H1 (cell line): ENCODE results near the gene CYB561D2. TPM values are rescaled to one million over a fixed set of nuclear protein-coding genes. Genes with fewer than 3 reads are reported as not detected.

Experiments
- CTCF ChIA-PET: fragments of 300-600 bp; sonication (Branson Sonifier 250); formaldehyde crosslinking; loops from one replicate; lab custom pipeline; 2021; ENCODE audit not compliant: partially characterized antibody; lab: Charles Lee
- POLR2A ChIA-PET: fragments of 300-600 bp; sonication (Branson Sonifier 250); formaldehyde crosslinking; loops from one replicate; lab custom pipeline; 2021; ENCODE audit warnings: inconsistent platforms; ENCODE audit not compliant: partially characterized antibody; lab: Charles Lee
- DNase-seq, 2 experiments: peaks; one replicate each; pipeline versions ENCODE4 v3.0.0 to v3.0.0-alpha.2; 2010 to 2022; ENCODE audit warnings: low spot score in 2 of 2, low read depth in 1 of 2, mixed read lengths in 1 of 2
- FAIRE-seq: peaks from 2 replicates; lab custom pipeline; 2011; peaks lifted over from hg19 to GRCh38; lab: Jason Lieb, UNC
- H2AFZ ChIP-seq: 2 replicates; pipeline ENCODE4 v1.8.1; 2012; ENCODE audit warnings: low read length, inconsistent platforms
- H2AK5ac ChIP-seq: 2 replicates; pipeline ENCODE4 v1.6.1; 2013; ENCODE audit warnings: low read depth, low read length
- H2BK120ac ChIP-seq: replicated peaks from 2 replicates; pipeline ENCODE3; 2013; ENCODE audit warnings: low read depth, low read length, inconsistent platforms
- H2BK12ac ChIP-seq: 2 replicates; pipeline ENCODE4 v1.6.1; 2013; ENCODE audit warnings: low read depth, low read length
- H2BK15ac ChIP-seq: 2 replicates; pipeline ENCODE4 v1.6.1; 2013; ENCODE audit warnings: low read length
- H2BK20ac ChIP-seq: 2 replicates; pipeline ENCODE4 v1.6.1; 2013; ENCODE audit warnings: low read length
- H2BK5ac ChIP-seq: 2 replicates; pipeline ENCODE4 v1.6.1; 2013; ENCODE audit warnings: low read depth, low read length
- H3K14ac ChIP-seq: 2 replicates; pipeline ENCODE4 v1.6.1; 2013; ENCODE audit warnings: inconsistent platforms; ENCODE audit not compliant: insufficient read length
- H3K18ac ChIP-seq: 2 replicates; pipeline ENCODE4 v1.6.1; 2013; ENCODE audit warnings: low read length; ENCODE audit errors: extremely low read depth
- H3K23ac ChIP-seq: 2 replicates; pipeline ENCODE4 v1.6.1; 2013; ENCODE audit warnings: inconsistent platforms; ENCODE audit not compliant: insufficient read length
- H3K23me2 ChIP-seq: 2 replicates; pipeline ENCODE4 v1.6.1; 2013; ENCODE audit warnings: low read depth, low read length
- H3K27ac ChIP-seq: 2 replicates; pipeline ENCODE4 v1.6.1; 2011; ENCODE audit warnings: low read depth, low read length, inconsistent platforms
- H3K27me3 ChIP-seq, 4 experiments: replicated peaks in 1 of 4; 1 replicate in 1 of 4; 2 replicates in 3 of 4; pipeline versions ENCODE4 v1.6.1 to v1.8.1; 2011 to 2013; ENCODE audit warnings: low read length in 3 of 4, mild to moderate bottlenecking in 3 of 4, inconsistent platforms in 2 of 4, mixed read lengths in 2 of 4, moderate library complexity in 1 of 4; ENCODE audit not compliant: control insufficient read depth in 3 of 4, insufficient read depth in 3 of 4; ENCODE audit errors: extremely low read depth in 1 of 4
- H3K36me3 ChIP-seq, 4 experiments: 2 replicates each; pipeline versions ENCODE4 v1.6.1 to v1.8.1; 2011 to 2013; ENCODE audit warnings: mild to moderate bottlenecking in 4 of 4, low read length in 3 of 4, moderate library complexity in 2 of 4, control low read depth in 1 of 4, inconsistent platforms in 1 of 4; ENCODE audit not compliant: insufficient read depth in 4 of 4, control insufficient read depth in 2 of 4
- H3K4ac ChIP-seq: replicated peaks from 2 replicates; pipeline ENCODE3; 2013; ENCODE audit warnings: low read length, low read depth, mixed read lengths, inconsistent platforms; ENCODE audit not compliant: insufficient read length
- H3K4me1 ChIP-seq, 4 experiments: replicated peaks in 1 of 4; 1 replicate in 1 of 4; 2 replicates in 3 of 4; pipeline versions ENCODE4 v1.6.1 to v1.8.1; 2011 to 2013; ENCODE audit warnings: low read length in 3 of 4, inconsistent platforms in 2 of 4, mixed read lengths in 1 of 4; ENCODE audit not compliant: insufficient read depth in 4 of 4, control insufficient read depth in 3 of 4
- H3K4me2 ChIP-seq, 2 experiments: 2 replicates each; pipeline versions ENCODE4 v1.6.1 to v1.8.1; 2011 to 2013; ENCODE audit warnings: low read depth in 2 of 2, low read length in 2 of 2, control low read depth in 1 of 2, inconsistent platforms in 1 of 2, mild to moderate bottlenecking in 1 of 2; ENCODE audit not compliant: insufficient read depth in 1 of 2
- H3K4me3 ChIP-seq, 4 experiments: fragments of 200-600, 300-600 bp in 1 of 4; sonication (generic), shearing (Covaris generic), sonication (Bioruptor Twin) in 1 of 4; 2 replicates each; pipeline versions ENCODE4 v1.5.1 to v1.8.1; 2011 to 2016; ENCODE audit warnings: low read length in 4 of 4, low read depth in 3 of 4, control low read depth in 2 of 4, inconsistent platforms in 2 of 4, mild to moderate bottlenecking in 2 of 4, mixed read lengths in 1 of 4, moderate library complexity in 1 of 4; ENCODE audit not compliant: insufficient read depth in 2 of 4; ENCODE audit errors: extremely low read depth in 1 of 4
- H3K56ac ChIP-seq: replicated peaks from 2 replicates; pipeline ENCODE3; 2013; ENCODE audit warnings: low read depth, mild to moderate bottlenecking, mixed read lengths, low read length, inconsistent platforms; ENCODE audit not compliant: insufficient read length
- H3K79me1 ChIP-seq: 2 replicates; pipeline ENCODE4 v1.6.1; 2013; ENCODE audit warnings: low read depth, low read length, control low read depth
- H3K79me2 ChIP-seq, 2 experiments: 2 replicates each; pipeline versions ENCODE4 v1.6.1 to v1.8.1; 2012 to 2013; ENCODE audit warnings: low read length in 2 of 2, mild to moderate bottlenecking in 2 of 2, inconsistent platforms in 1 of 2; ENCODE audit not compliant: insufficient read depth in 2 of 2, control insufficient read depth in 1 of 2
- H3K9ac ChIP-seq, 4 experiments: replicated peaks in 1 of 4; 1 replicate in 1 of 4; 2 replicates in 3 of 4; pipeline versions ENCODE4 v1.6.1 to v1.8.1; 2011 to 2013; ENCODE audit warnings: low read depth in 3 of 4, low read length in 3 of 4, control low read depth in 2 of 4, mild to moderate bottlenecking in 2 of 4, moderate library complexity in 2 of 4, inconsistent platforms in 1 of 4; ENCODE audit errors: extremely low read depth in 1 of 4
- H3K9me3 ChIP-seq, 2 experiments: 2 replicates each; pipeline versions ENCODE4 v1.6.1 to v1.8.1; 2012 to 2013; ENCODE audit warnings: mild to moderate bottlenecking in 2 of 2, moderate library complexity in 2 of 2, control low read depth in 1 of 2, inconsistent platforms in 1 of 2, low read depth in 1 of 2, low read length in 1 of 2, mixed read lengths in 1 of 2; ENCODE audit not compliant: insufficient read depth in 2 of 2
- H4K20me1 ChIP-seq, 2 experiments: replicated peaks in 1 of 2; 2 replicates each; pipeline versions ENCODE3 to v1.8.1; 2011 to 2013; ENCODE audit warnings: inconsistent platforms in 2 of 2, low read length in 2 of 2, mild to moderate bottlenecking in 1 of 2; ENCODE audit not compliant: insufficient read depth in 2 of 2, control insufficient read depth in 1 of 2
- H4K5ac ChIP-seq: 2 replicates; pipeline ENCODE4 v1.6.1; 2013; ENCODE audit warnings: low read length, low read depth, mixed read lengths, inconsistent platforms; ENCODE audit not compliant: insufficient read length
- H4K8ac ChIP-seq: 2 replicates; pipeline ENCODE4 v1.8.0; 2013; ENCODE audit warnings: mild to moderate bottlenecking, moderate library complexity, low read length, inconsistent platforms; ENCODE audit not compliant: insufficient read depth; ENCODE audit errors: extremely low read depth
- H4K91ac ChIP-seq: replicated peaks from 2 replicates; pipeline ENCODE3; 2013; ENCODE audit warnings: low read length, mixed read lengths, inconsistent platforms; ENCODE audit not compliant: insufficient read length
- CHD1 ChIP-seq: IDR thresholded peaks from 2 replicates; pipeline ENCODE4 v1.6.1; 2012; ENCODE audit warnings: low read depth, low read length, improper control_type of control experiment
- CREB1 ChIP-seq: IDR thresholded peaks from 2 replicates; pipeline ENCODE4 v1.6.1; 2012; ENCODE audit warnings: inconsistent platforms
- EP300 ChIP-seq, 2 experiments: IDR thresholded peaks; 1 replicate in 1 of 2; 2 replicates in 1 of 2; pipeline ENCODE4 v1.6.1; 2011 to 2012; ENCODE audit warnings: low read depth in 2 of 2, low read length in 2 of 2, mild to moderate bottlenecking in 2 of 2, borderline replicate concordance in 1 of 2, inconsistent platforms in 1 of 2, moderate library complexity in 1 of 2
- EZH2 ChIP-seq: fragments of 200-600 bp; sonication (generic); IDR thresholded peaks from 2 replicates; pipeline ENCODE4 v1.7.1; 2012; ENCODE audit warnings: low read depth, mild to moderate bottlenecking, moderate library complexity, low read length, inconsistent platforms; ENCODE audit not compliant: severe bottlenecking
- PHF8 ChIP-seq: fragments of 200-600 bp; sonication (generic); conservative IDR thresholded peaks from 2 replicates; pipeline ENCODE4 v1.7.1; 2012; ENCODE audit warnings: low read depth, mild to moderate bottlenecking, inconsistent platforms, low read length, moderate library complexity
- POLR2AphosphoS5 ChIP-seq: IDR thresholded peaks from 2 replicates; pipeline ENCODE4 v1.6.1; 2011; ENCODE audit warnings: low read depth, low read length
- SUZ12 ChIP-seq: fragments of 200-600 bp; sonication (generic); IDR thresholded peaks from 2 replicates; pipeline ENCODE4 v1.6.1; 2012; ENCODE audit warnings: mild to moderate bottlenecking, inconsistent platforms, low read length, moderate library complexity, mixed read lengths
- WGBS, 2 experiments: shearing (Covaris generic) in 1 of 2; methylation state at CpG; one replicate each; pipeline versions ENCODE4 v1.1.6 to v1.1.7; 2013 to 2015; ENCODE audit warnings: low lambda C conversion rate in 2 of 2, mixed read lengths in 2 of 2, inconsistent platforms in 1 of 2, low coverage in 1 of 2, missing lambda C conversion rate in 1 of 2; ENCODE audit not compliant: insufficient replicate concordance in 2 of 2, insufficient coverage in 1 of 2, insufficient read length in 1 of 2; ENCODE audit errors: extremely low coverage in 1 of 2, missing lambda C conversion rate in 1 of 2; 5-methylcytosine and 5-hydroxymethylcytosine counted together
- polyA plus RNA-seq, 7 experiments: library from polyadenylated mRNA; depleted of rRNA in 3 of 7; stranded (reverse) in 5 of 7; unstranded in 2 of 7; fragments of >200 nt in 5 of 7; fragments of 200-250 nt in 2 of 7; gene quantifications; 1 replicate in 5 of 7; 2 replicates in 1 of 7; 4 replicates in 1 of 7; pipeline versions ENCODE4 v1.2.1 to v1.2.3, GENCODE V29; 2011 to 2013; ENCODE audit warnings: missing spikeins in 2 of 7, mixed read lengths in 2 of 7
- total RNA-seq: library from RNA; stranded (reverse); fragmentation: NEBNext Ultra II Directional; extraction: Animal tissue kit (Norgen Biotek cat#: 25700); gene quantifications from 2 replicates; pipeline ENCODE4 v1.2.1, GENCODE V29; 2021

Gene CYB561D2
- total and polyA plus RNA-seq, 2 of the 8 experiments (the other 6 are each of a cell fraction or from before 2014, with no cell fraction given), result 9.8 to 34.0 TPM

DNA sequence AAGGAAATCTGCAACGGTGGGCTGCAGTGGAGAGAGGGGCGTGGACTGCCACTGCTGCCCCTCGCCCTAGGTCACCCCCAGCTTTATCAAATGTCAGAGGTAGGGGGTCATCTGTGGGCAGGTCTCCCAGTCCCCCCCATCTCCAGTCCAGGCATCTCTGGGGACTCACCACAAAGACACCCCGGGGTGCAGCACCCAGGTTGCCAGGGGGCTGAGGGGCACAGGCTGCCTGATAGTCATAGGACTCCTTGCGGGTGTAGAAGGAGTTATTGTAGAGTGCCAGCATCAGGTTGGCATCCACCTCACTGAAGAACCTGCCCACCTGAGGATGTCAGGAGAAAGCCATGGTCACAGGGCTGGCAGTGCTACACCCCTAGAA is 15.2 kb downstream of the CYB561D2 start:
- Histone ChIP-seq H4K8ac (no peak overlapping the region), H2BK12ac (no peak overlapping the region), H4K20me1 (peaks cover 0 to 2% of the 10 kb centered on the region in 2 experiments), H2BK5ac (no peak overlapping the region), H2BK20ac (no peak overlapping the region), H3K36me3 (no peaks in the 10 kb centered on the region), H3K4ac (no peak overlapping the region), H3K4me3 (peak overlapping the region; percentile 48 to 68 (median 59)), H2AFZ (no peak overlapping the region), H3K18ac (no peak overlapping the region), H3K9me3 (no peaks in the 10 kb centered on the region), H4K5ac (no peak overlapping the region), H3K14ac (no peak overlapping the region), H3K79me2 (no peaks in the 10 kb centered on the region), H3K4me2 (peak overlapping the region; percentile 76 to 91), H4K91ac (no peak overlapping the region), H2AK5ac (no peak overlapping the region), H2BK120ac (no peak overlapping the region), H3K79me1 (0 out of 2 replicates have a peak, but pooled peaks cover 2% of the 10 kb centered on the region), H3K9ac (peak overlapping the region in 3 of 4 experiments; percentile 3 to 58 (median 49); a peak in 4 of 7 replicates), H3K23ac (no peak overlapping the region), H3K4me1 (peaks cover 0 to 15% (median 10%) of the 10 kb centered on the region in 4 experiments; a peak in 6 of 7 replicates), H3K27me3 (peaks cover 0 to 5% (median 2%) of the 10 kb centered on the region in 4 experiments; a peak in 3 of 7 replicates), H2BK15ac (no peak overlapping the region), H3K23me2 (peaks cover 12% of the 10 kb centered on the region; the same call in 1 of the 2 replicates), H3K56ac (no peak overlapping the region), H3K27ac (no peak overlapping the region)
- TF ChIP-seq POLR2AphosphoS5 (no peak), CREB1 (no peak), EP300 (IDR thresholded peaks at IDR 0.05; ENCODE audit: borderline replicate concordance in 1 of 2, low read depth in 2 of 2, low read length in 2 of 2) (no peak), EZH2 (no peak), SUZ12 (no peak), CHD1 (no peak), PHF8 (no peak)
- CTCF ChIA-PET, result interaction anchor here (0.8 to 2.7 kb wide), 8 partner anchors 9 to 251 kb away, joined by 3 to 9 read pairs (median 4); partner anchors contain the start of gene MAPKAPK3
- POLR2A ChIA-PET, result interaction anchor here (0.8 to 2.5 kb wide), 5 partner anchors 10 to 137 kb away, joined by 3 to 22 read pairs (median 4); partner anchors contain the start of genes CYB561D2 and NPRL2
- no peak for FAIRE-seq
- DNase-seq, result no peak
- WGBS, 2 experiments, result 85% methylated on average over 5 of the region's 5 CpGs; no CpG with 5 or more reads in 1 of the 2 experiments
